ENCODE measurements around the gene AGPAT1.
"Not testable (repeated sequence)": the region's sequence is repeated elsewhere in the genome, so short reads cannot be mapped to it uniquely, and the experiment has no call there.

The AGPAT1 gene

DNA sequence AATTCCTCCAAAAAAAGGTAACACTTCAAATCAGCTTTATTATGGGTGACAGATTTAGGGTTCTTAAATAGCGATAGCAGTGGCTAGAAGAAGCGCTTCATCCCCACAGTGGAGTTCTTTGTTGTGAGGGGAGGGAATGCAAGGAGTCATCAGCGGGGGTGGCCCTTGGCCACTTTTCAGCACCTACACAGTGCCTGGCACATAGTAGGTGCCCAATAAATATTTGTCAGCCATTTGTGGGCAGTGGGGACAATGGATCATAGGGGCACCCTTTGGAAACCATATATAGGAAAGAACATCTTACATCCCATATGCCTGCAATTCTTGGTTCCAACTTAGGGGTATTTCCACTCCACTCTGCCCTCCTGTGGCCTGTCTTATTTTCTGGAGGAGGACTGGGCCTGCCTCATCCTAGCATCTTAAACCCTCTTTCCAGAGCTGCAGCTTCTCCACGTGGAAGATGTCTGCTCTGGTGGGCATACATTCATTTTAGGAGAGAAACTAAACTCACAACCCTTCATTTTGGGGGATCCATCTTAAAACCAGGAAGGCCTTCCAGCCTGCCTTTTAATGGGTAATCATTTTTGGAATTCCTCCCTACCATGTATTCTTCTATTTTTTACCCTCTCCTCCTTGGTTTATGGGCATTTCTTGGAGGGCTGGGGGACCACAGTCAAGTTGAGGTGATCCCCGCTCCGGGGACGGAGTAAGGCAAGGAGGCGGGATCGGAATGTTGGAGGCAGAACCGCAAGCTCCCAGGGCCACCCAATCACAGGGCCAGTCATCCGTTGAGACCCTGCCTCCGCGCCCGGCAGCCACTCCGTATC, 19.2 kb upstream of the AGPAT1 start:
- H3K4me3 Mint-ChIP-seq: peak overlapping the region; percentile 96
- H3K9me3 Mint-ChIP-seq: no peaks in the 10 kb centered on the region
- H3K36me3 Mint-ChIP-seq (ENCODE audit: low read depth): peaks cover 26% of the 10 kb centered on the region
- H3K27ac Mint-ChIP-seq: peak overlapping the region; percentile 90
- DNase-seq (ENCODE audit: low spot score): no peak
- peaks cover 27% of the 10 kb centered on the region for H3K4me1 Mint-ChIP-seq (ENCODE audit: low read depth)
- no peaks in the 10 kb centered on the region for H3K27me3 Mint-ChIP-seq (ENCODE audit: low read depth)

DNA sequence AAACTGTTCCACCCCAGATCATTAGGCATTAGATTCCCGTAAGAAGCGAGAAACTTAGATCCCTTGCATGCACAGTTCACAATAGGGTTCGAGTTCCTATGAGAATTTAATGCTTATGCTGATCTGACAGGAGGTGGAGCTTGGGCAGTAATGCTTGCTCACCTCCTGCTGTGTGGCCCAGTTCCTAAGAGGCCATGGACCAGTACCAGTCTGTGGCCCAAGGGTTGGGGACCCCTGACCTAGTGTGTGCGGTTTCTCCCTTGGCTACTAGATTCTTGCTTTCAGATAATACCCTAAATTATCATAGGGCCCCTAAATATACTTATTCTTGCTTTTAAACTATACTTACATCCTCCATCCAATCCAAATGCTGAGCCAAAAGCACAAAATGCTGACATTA, 18.5 kb upstream of the AGPAT1 start:
- Mint-ChIP-seq H3K27ac (no peak overlapping the region), H3K4me1 (ENCODE audit: low read depth) (peaks cover 27% of the 10 kb centered on the region)

DNA sequence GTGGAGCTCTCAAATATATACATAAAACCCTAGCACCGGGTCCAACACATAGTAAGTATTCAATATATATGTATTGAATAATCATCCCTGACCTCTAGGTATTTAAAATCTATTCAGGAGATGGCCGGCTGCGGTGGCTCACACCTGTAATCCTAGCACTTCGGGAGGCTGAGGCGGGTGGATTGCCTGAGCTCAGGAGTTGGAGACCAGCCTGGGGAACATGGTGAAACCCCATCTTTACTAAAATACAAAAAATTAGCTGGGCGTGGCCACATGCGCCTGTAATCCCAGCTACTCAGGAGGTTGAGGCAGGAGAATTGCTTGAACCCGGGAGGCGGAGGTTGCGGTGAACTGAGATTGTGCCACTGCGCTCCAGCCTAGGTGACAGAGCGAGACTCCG, 17.2 kb upstream of the AGPAT1 start:
- Mint-ChIP-seq H3K27ac (peak overlapping the region; percentile 97), H3K36me3 (ENCODE audit: low read depth) (peaks cover 37% of the 10 kb centered on the region), H3K4me3 (peak overlapping the region; percentile 100), H3K4me1 (ENCODE audit: low read depth) (peaks cover 37% of the 10 kb centered on the region)
- not testable (repeated sequence) for H3K9me3 Mint-ChIP-seq; H3K27me3 Mint-ChIP-seq (ENCODE audit: low read depth); DNase-seq (ENCODE audit: low spot score)

More for the DNA sequence above, 18.5 kb upstream of the AGPAT1 start:
- Mint-ChIP-seq H3K9me3 (no peaks in the 10 kb centered on the region), H3K4me3 (peak overlapping the region; percentile 100), H3K27me3 (ENCODE audit: low read depth) (no peaks in the 10 kb centered on the region), H3K36me3 (ENCODE audit: low read depth) (peaks cover 26% of the 10 kb centered on the region)
- DNase-seq (ENCODE audit: low spot score): no peak

DNA sequence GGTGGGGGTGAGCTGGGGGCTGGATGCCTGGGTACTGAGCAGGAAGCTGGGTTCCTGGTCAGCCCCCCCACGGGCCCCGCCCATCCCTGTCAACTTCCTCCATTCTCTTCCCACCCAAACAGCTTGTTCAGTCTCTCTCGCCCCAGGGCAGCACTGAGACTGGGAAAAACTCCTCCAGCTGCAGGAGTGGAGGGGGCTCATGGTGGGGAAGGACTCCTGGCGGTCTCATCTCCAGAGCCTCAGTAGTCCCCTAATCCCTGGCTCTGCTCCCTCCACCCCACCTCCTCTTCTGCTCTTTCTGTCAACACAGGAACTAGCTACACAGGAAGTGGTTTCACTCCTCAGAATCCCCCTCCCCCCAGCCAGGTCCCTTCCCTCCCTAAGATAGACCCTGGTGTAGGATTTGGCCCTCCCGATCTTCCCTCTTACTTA, 16.7 kb upstream of the AGPAT1 start, which contains the start of gene GPSM3:
Gene GPSM3, minus strand, starts transcription at position 36 of the 432 bp plus-strand sequence. CDS start 130 bp downstream, outside the sequence.
- no peaks in the 10 kb centered on the region for H3K9me3 Mint-ChIP-seq
- peak within 1 kb of the TSS; percentile 100 for H3K4me3 Mint-ChIP-seq
- peak; percentile 56 for DNase-seq (ENCODE audit: low spot score)
- no peaks in the 10 kb centered on the region for H3K27me3 Mint-ChIP-seq (ENCODE audit: low read depth)
- H3K27ac Mint-ChIP-seq: peak within 1 kb of the TSS; percentile 97
- peaks cover 37% of the 10 kb centered on the region for H3K4me1 Mint-ChIP-seq (ENCODE audit: low read depth)
- peaks cover 42% of the 10 kb centered on the region for H3K36me3 Mint-ChIP-seq (ENCODE audit: low read depth)

DNA sequence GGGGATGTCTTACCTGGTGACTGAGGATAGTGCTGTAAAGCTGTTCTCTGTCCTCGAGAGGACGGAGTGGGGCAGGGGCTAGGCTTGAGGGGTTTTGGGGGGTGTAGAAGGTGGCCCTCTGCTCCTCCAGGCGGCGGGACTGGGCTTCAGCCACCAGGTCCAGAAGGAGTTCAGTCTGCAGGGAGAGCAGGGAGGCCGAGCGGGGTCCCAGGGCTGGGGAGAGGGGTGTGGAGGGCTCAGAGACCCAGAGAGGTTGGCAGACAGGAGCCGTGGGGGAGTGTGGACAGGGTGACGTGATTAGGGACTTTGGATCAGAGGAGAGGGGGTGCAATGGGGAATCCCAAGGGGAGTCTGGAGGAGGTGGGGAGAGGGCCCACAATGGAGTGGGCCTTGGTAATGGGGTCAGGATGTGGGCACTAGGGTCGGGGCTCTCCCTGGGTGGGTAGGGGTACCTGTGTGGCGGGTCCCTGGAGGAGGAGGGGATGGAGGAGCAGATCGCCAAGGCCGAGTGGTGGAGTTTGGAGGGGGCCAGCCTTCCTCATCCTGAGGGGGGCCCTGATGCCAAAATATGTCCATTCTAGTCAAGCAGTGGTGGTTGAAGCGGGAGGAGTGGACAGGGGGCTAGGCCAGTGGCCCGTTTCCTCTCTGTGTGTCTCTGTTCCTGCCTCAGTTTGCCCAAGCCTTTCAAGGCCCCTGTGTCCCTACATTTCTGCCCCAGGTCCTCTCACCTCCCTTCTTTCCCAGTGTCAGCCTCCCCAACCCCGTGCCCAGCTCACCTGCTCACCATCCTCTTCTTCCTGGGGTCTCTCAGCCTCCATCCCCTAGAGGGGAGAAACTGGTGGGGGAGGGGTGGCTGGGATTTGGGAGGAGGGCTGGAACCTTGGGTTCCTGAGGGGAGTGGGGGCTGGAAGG, 16.1 kb upstream of the AGPAT1 start:
- H3K4me1 Mint-ChIP-seq (ENCODE audit: low read depth): peaks cover 42% of the 10 kb centered on the region
- H3K9me3 Mint-ChIP-seq: no peaks in the 10 kb centered on the region
- H3K36me3 Mint-ChIP-seq (ENCODE audit: low read depth): peaks cover 49% of the 10 kb centered on the region
- DNase-seq (ENCODE audit: low spot score): no peak
- H3K4me3 Mint-ChIP-seq: peak overlapping the region; percentile 100
- peak overlapping the region; percentile 97 for H3K27ac Mint-ChIP-seq
- H3K27me3 Mint-ChIP-seq (ENCODE audit: low read depth): no peaks in the 10 kb centered on the region

DNA sequence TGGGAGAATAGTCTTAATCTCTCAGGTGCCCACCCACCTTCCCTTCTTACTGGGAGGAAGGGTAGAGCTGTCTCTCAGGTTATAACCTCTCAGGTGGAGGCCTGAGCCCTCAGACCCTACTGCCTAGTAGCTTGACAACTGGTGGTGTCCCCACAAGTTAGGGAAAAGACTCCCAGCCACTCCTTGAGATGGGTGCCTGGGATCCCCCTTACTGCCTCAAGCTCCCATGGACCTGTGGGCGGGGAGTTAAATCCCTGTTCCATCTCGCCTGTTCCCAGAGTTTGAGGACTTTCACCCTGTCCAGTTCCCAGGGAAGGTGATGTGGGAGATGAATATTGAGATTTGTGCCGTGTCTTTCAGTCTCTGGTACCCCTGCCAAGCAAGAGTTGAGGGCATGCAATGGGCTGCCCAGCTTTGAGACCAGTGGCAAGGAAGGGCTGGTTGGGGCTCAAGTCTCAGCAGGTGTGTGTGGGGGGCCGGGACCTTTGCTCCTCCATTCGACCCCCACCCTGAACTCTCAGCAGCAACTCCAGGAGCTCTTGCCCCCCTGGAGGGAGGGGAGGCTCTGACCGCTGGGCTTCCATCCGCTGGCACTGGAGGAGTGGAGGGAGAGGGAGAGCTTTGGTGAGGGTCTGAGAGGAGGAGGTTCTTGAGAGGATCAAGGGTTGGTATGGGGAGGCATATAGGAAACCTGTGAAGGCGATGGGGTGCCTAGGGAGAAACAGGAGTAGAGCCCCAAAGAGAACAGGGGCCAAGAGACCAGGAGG, 15.2 kb upstream of the AGPAT1 start:
- peaks cover 57% of the 10 kb centered on the region for H3K36me3 Mint-ChIP-seq (ENCODE audit: low read depth)
- no peak for DNase-seq (ENCODE audit: low spot score)
- H3K27me3 Mint-ChIP-seq (ENCODE audit: low read depth): no peaks in the 10 kb centered on the region
- no peaks in the 10 kb centered on the region for H3K9me3 Mint-ChIP-seq
- peaks cover 46% of the 10 kb centered on the region for H3K4me1 Mint-ChIP-seq (ENCODE audit: low read depth)
- H3K4me3 Mint-ChIP-seq: peak overlapping the region; percentile 100
- H3K27ac Mint-ChIP-seq: peak overlapping the region; percentile 97

DNA sequence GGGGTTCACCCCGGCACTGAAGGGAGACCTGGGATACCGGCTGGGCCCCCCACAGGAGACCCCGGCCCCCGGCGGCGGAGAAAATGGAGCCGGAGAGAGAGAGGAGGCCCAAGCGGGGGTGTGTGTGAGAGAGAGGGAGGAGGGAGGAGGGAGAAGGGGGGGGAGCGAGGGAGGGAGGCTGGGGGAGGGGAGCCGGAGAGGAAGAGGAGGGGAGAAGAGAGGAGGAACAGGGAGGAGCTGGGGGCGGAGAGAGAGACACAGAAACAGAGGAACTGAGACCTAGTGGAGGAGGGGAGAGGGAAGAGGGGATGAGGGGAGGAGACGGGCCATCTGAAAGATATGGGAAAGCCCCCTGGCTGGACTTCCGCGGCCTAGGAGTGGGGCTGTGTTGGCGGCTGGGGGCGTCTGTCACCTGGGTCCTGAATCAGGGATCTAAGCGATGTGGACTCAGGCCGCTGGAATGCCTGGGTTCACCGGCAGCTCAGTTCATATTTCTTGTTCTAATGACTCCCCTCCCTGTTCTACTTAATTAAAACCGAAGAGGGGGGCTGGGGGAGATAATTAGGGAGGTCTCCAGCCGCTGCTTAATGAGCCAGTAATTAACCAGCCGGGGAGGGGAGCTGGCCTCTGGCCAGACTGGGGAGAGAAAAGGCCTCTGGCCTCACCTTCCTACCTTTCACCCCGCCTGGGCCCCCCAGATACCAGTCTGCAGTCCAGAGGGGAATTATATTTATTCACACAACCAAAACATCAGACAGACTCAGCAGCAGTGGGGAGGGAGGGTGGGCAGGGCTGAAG, 14.4 kb upstream of the AGPAT1 start, which contains the start of gene PBX2:
Gene PBX2, minus strand, starts transcription at position 149 of the 798 bp plus-strand sequence. CDS start 287 bp downstream, outside the sequence.
- Mint-ChIP-seq H3K27me3 (ENCODE audit: low read depth) (no peaks in the 10 kb centered on the region), H3K4me3 (peak within 1 kb of the TSS; percentile 100), H3K36me3 (ENCODE audit: low read depth) (peaks cover 65% of the 10 kb centered on the region), H3K27ac (peak within 1 kb of the TSS; percentile 97), H3K4me1 (ENCODE audit: low read depth) (peaks cover 46% of the 10 kb centered on the region), H3K9me3 (no peaks in the 10 kb centered on the region)
- peak; percentile 75 for DNase-seq (ENCODE audit: low spot score)

DNA sequence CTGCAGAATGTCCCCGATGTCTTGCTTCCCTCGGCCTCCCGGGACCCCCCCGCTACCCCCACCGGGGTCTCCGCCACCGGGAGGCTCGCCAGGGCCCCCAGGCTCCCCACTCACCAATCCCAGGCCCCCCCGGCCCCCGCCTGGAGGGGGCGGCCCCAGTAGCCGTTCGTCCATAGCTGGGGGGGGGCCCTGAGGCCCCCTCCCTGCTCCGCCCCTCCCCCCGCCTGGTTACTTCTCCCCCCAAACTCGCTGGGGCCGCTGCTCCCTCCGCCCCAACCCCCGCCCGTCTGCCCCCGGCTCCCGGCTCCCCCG, 13.8 kb upstream of the AGPAT1 start:
- no peak for DNase-seq (ENCODE audit: low spot score)
- H3K27ac Mint-ChIP-seq: peak overlapping the region; percentile 77
- no peaks in the 10 kb centered on the region for H3K9me3 Mint-ChIP-seq
- peak overlapping the region; percentile 84 for H3K4me3 Mint-ChIP-seq
- peaks cover 42% of the 10 kb centered on the region for H3K4me1 Mint-ChIP-seq (ENCODE audit: low read depth)
- H3K36me3 Mint-ChIP-seq (ENCODE audit: low read depth): peaks cover 65% of the 10 kb centered on the region
- no peaks in the 10 kb centered on the region for H3K27me3 Mint-ChIP-seq (ENCODE audit: low read depth)

DNA sequence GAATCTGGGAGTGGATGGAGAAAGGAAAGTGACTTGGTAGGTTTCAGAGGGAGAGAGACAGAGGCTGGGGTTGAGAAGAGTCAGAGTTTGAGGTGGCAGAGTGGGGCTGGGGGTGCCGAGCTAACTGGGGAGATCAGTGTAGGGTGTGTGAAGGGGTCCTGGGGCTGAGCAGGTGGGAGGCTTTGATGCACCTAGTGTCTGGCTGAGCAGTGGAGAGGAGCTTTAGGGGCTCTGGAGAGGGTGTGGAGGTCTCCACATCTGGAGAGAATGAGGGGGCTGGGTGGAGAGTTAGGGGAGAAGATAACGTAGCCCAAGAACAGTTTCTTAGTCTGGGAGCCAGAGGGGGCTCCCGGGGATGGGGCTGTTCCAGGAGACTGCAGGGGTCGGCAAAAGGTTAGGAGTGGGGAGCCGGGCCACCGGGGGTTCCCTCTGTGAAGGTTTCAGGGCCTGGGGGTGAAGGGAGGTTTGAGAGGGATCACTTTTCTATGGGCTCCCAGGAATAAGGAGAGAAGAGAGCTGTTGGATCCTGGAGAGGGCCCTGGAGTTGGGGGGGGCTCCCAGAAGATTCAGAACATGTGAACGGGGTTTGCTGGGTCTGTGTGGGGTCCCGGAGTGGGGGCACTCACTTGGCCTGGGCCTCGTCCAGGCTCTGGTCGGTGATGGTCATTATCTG, 13.3 kb upstream of the AGPAT1 start:
- H3K9me3 Mint-ChIP-seq: no peaks in the 10 kb centered on the region
- peaks cover 38% of the 10 kb centered on the region for H3K4me1 Mint-ChIP-seq (ENCODE audit: low read depth)
- DNase-seq (ENCODE audit: low spot score): no peak
- peak overlapping the region; percentile 84 for H3K4me3 Mint-ChIP-seq
- H3K36me3 Mint-ChIP-seq (ENCODE audit: low read depth): peaks cover 67% of the 10 kb centered on the region
- H3K27me3 Mint-ChIP-seq (ENCODE audit: low read depth): no peaks in the 10 kb centered on the region
- peak overlapping the region; percentile 77 for H3K27ac Mint-ChIP-seq

DNA sequence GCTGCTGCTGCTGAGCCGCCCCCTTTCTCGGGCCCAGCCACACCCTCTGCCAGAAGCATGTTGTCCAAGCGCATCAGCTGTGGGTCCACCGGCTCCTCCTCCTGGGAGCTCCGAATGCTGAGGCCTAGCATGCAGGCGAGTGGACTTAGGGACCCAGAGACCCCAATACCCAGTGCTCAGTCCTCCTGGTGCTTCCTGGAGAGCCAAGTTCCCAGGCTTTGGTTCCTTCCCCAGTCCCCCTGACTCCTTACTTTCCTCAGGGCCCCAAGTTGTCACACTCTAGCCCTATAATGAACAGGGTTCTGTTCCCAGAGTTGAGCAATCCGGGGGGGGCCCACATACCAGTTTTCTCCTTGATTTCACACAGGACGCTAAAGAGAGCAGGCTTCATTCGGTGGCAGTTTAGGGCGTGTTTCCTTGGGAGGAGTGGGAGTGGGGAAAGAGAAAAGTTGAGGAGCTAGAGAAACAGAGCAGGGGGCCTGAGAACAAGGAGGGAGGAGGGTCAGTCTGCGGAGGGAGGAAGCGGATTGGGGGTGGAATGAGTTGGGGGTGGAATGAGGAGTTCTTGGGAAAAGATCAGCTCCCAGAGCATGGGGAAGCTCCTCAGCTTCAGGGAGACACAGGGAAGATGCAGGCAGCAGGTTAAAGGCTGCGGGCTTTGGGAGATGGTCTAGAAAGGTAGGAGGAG, 12.6 kb upstream of the AGPAT1 start:
- Mint-ChIP-seq H3K36me3 (ENCODE audit: low read depth) (peaks cover 71% of the 10 kb centered on the region), H3K4me3 (peak overlapping the region; percentile 84), H3K9me3 (no peaks in the 10 kb centered on the region), H3K4me1 (ENCODE audit: low read depth) (peaks cover 31% of the 10 kb centered on the region), H3K27ac (peak overlapping the region; percentile 77), H3K27me3 (ENCODE audit: low read depth) (no peaks in the 10 kb centered on the region)
- no peak for DNase-seq (ENCODE audit: low spot score)

DNA sequence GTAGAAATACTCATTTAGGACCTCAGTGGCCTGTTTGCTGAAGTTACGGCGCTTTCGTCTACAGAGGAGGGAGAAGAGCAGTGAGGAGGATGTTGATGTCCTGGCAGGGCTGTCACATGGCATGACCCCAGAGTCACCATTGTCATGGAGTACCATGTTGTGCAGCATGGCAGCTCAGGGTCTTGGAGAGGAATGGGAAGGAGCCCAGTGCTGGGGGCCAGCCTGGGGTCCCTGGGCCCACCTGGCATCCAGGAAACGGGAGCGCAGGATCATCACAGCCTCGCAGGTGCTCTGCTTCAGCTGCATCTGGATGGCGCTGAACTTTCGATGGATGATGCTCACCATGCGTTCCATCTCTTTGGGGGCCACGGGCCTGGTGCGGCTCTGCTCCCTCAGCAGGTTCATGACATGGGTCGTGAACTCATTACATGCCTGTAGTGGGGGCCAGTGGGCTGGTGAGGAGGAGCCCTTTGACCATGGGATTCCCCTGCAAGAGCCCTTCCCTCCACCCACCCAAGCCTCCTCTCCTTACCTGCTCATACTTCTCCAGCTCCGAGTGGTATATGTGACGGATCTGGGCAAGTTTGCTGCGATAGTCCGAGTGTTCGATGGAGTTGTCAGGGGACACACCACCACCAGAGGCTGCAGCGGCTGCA, 12.0 kb upstream of the AGPAT1 start:
- H3K36me3 Mint-ChIP-seq (ENCODE audit: low read depth): peaks cover 75% of the 10 kb centered on the region
- H3K4me3 Mint-ChIP-seq: peak overlapping the region; percentile 52
- H3K27me3 Mint-ChIP-seq (ENCODE audit: low read depth); H3K9me3 Mint-ChIP-seq; DNase-seq (ENCODE audit: low spot score): not testable (repeated sequence)
- H3K27ac Mint-ChIP-seq: peak overlapping the region; percentile 81
- peaks cover 28% of the 10 kb centered on the region for H3K4me1 Mint-ChIP-seq (ENCODE audit: low read depth)
